HG02981 (cell line): ENCODE results near the gene MANBA.

ENCODE experiments used
- ATAC-seq: cut with Tn5 transposase; IDR thresholded peaks from one replicate; pipeline ENCODE4 v1.9.1; 2021; ENCODE audit warnings: mild to moderate bottlenecking, moderate library complexity; ENCODE audit not compliant: unreplicated experiment

Gene MANBA

GRCh38 chr4:102683881-102684609 is 76.7 kb downstream of the MANBA start:
- no peak for ATAC-seq

GRCh38 chr4:102678695-102679335 is 82.0 kb downstream of the MANBA start:
- ATAC-seq = no peak

DNA sequence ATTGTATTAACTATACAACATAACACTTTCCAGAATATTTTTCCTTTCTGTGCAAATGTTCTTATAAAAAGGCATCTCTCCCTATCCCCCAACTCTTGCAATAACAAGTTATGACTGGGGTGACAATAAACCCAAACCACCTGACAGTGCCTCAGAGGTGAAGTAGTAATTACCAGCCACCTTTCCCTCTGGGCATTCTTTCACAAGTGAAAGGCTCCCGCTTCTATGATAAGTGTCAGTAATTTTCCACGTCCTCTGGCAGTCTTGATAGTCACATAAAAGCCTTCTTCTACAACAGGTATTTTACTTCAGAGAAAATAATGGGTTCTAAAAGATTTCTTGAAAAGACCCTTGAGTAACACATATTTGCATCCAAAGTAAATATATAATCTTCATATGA is 82.7 kb downstream of the MANBA start:
- ATAC-seq = no peak

DNA sequence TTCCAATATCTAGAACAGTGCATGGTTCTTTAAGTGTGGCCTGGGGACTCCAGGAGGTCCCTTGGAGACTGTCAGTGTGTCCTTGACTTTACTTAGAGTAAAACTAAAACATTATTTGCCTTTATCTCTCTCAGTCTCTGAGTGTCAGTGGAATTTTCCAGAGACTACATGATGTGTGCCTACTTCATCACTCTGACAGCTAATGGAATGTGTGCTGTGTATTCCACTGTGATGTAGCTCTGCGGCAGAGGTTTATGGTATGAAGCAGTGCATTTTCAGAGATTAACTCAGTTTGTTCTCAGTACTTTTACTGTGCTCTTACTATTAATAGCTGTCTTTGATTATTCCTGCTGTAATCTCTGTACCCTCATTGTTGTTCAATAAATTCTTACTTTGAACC is 85.6 kb downstream of the MANBA start:
- ATAC-seq = no peak

GRCh38 chr4:102667001-102667400 is 93.8 kb downstream of the MANBA start:
- ATAC-seq = no peak

GRCh38 chr4:102665527-102665926 is 95.2 kb downstream of the MANBA start:
- ATAC-seq = no peak

GRCh38 chr4:102663073-102663472 is 97.7 kb downstream of the MANBA start:
- ATAC-seq = no peak

GRCh38 chr4:102657206-102657605 is 103.6 kb downstream of the MANBA start:
- no peak for ATAC-seq

- no peak for ATAC-seq
These were observed 113.7 kb downstream of the MANBA start for GRCh38 chr4:102647117-102647516.

DNA sequence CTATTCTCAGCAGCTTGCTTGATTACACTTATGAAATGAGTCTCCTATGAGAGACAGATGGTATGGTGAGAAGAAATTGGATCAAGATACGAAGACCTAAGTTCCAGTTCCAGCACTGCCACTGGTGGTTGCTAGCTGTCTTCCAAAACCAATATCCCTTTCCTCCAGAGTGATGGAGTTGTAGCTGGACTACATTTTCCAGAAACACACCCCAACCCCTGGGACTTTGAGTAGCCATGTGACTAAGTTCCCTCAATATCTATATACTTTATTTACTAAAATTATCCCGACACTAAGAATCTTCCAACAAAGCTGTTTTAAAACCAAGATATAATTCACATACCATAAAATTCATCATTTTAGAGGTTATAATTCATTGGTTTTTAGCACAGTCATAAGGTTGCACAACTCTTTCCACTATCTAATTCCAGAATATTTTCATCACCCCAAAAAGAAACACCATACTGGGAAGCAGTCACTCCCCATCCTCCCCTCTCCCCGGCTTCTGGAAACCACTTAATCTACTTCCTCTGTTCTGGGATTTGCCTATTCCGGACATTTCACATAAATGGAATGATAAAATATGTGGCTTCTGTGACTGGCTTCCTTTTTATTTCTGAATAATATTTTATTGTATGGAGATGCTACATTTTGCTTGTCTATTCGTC is 118.0 kb downstream of the MANBA start:
- no peak for ATAC-seq

DNA sequence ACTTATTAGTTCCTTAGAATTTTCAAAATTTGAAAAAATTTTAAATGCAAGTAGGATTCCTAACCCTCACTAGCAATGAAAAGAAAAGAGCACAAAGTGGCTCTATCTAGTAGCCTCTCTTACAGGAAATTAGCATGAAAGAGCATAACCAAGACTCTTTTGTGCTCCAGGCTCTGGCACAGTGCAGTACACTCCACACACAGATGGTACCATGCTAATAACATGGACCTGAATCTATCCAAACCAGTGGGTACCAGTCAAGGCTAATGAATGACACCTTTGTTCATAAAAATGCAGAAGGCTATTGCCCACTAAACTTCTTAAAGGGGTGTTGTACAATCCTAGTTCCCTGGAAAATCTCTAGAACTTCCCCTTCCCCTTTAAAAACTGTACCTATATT is 119.0 kb downstream of the MANBA start:
- ATAC-seq = no peak

GRCh38 chr4:102640669-102641068 is 120.1 kb downstream of the MANBA start:
- ATAC-seq = no peak

DNA sequence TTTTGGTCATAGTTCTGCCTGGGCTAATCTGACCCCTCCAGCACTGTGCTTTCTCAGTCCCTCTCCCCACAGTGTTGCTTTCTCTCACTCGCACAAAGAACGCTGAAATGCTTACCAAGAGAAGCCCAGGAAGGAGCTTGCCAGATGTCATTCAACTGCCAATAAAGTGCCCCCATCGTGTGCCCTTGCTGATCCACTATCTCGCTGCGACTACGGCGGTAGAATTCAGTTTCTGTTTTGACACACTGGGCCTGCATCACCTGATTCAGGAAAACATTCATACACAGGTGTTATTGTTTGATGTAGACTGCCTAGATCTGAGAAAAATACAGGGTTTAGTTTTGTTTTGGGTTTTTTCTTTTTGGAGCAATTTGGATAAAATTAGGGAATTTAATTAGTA is 121.2 kb downstream of the MANBA start:
- no peak for ATAC-seq

GRCh38 chr4:102638621-102639020 is 122.1 kb downstream of the MANBA start:
- no peak for ATAC-seq

DNA sequence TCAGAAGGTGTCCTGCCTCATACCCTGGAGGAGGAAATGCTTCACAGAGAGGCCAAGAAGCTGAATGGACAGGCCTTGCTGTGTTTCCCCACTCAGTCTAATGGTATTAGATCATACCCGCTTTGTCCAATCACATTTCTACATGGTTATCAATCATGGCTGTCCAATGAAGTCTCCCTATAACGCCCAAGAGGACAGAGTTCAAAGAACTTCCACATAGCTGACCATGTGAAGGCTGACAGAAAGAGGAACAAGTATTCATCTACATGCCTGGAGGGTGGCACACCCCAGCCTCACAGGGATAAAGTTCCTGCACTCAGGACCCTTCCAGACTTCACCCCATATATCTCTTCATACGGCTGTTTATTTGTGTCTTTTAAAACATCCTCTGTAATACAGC is 123.4 kb downstream of the MANBA start:
- ATAC-seq = no peak

- ATAC-seq = no peak
These were observed 127.7 kb downstream of the MANBA start for GRCh38 chr4:102633100-102633499.

DNA sequence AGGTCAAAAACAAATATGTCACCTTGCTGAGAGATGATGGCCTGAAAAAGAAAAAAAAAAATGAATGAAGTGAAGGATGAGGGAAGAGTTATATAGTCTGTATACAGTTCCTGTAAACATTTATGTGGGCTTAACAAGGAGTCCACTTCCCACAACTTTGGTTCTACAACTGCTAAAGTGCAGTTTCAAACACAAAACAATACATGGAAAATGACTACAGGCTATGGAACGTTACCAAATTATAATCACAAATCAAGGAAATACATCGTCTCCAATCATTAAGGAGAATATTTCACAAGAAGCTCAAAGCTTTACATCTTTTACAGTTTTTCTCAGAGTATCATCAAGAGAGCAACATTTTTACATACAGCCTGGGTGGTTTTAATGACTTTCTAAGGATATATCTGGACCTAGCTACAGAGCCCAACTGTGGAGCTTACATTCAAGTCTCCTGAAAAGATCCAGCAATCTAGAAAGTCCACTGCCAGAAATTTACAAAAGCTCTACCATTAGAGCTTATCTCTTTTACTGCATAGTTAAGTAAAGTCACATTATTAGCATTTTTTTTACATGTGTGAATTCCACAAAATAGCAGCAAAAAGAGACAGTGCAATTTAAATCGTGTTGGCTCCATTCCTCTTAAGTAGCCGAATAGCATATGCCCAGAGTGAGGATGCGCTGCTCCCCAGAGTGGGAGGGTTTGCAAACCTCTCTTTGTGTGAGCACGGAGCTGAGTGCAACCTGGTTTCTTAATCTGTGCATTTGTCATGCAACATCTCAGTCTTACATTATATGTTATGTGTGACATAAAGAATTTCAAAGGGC is 128.3 kb downstream of the MANBA start:
- no peak for ATAC-seq

- no peak for ATAC-seq
These were observed 129.2 kb downstream of the MANBA start for GRCh38 chr4:102631616-102632015.

DNA sequence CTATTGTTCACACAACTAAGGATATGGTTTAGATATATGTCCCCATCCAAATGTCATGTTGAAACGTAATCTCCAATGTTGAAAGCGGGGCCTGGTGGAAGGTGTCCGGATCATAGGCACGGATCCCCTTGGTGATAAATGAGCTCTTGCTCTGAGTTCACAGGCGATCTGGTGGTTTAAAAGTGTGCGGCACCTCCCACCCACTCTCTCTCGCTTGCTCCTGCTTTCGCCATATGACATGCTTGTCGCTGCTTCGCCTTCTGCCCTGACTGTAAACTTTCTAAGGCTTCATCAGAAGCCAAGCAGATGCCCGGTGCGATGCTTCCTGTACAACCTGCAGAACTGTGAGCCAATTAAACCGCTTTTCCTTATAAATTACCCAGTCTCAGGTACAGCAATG is 131.1 kb downstream of the MANBA start:
- ATAC-seq = no peak

GRCh38 chr4:102627831-102628523 is 132.8 kb downstream of the MANBA start:
- peak; percentile 42 for ATAC-seq
